BLaER1 (cell line): ENCODE results near the gene ANTXR2.
"Not testable (repeated sequence)": the region's sequence is repeated elsewhere in the genome, so short reads cannot be mapped to it uniquely, and the experiment has no call there.

Source experiments
- H3K27ac ChIP-seq: shearing (Covaris generic); formaldehyde crosslinking; 2 replicates; pipeline ENCODE4 v1.8.1; 2022
- H3K27me3 ChIP-seq: shearing (Covaris generic); formaldehyde crosslinking; 2 replicates; pipeline ENCODE4 v1.8.1; 2022
- H3K36me3 ChIP-seq: shearing (Covaris generic); formaldehyde crosslinking; 2 replicates; pipeline ENCODE4 v1.8.1; 2022
- H3K4me1 ChIP-seq: shearing (Covaris generic); formaldehyde crosslinking; 2 replicates; pipeline ENCODE4 v1.8.1; 2022
- H3K4me2 ChIP-seq: shearing (Covaris generic); formaldehyde crosslinking; 2 replicates; pipeline ENCODE4 v1.8.1; 2022
- H3K4me3 ChIP-seq: shearing (Covaris generic); formaldehyde crosslinking; 2 replicates; pipeline ENCODE4 v1.8.1; 2022
- H3K9ac ChIP-seq: shearing (Covaris generic); formaldehyde crosslinking; 2 replicates; pipeline ENCODE4 v1.8.1; 2022
- H3K9me3 ChIP-seq: shearing (Covaris generic); formaldehyde crosslinking; 2 replicates; pipeline ENCODE4 v1.8.1; 2022
- H4K20me1 ChIP-seq: shearing (Covaris generic); formaldehyde crosslinking; 2 replicates; pipeline ENCODE4 v1.8.1; 2022
- Cebpa-rat ChIP-seq: shearing (Covaris generic); IDR thresholded peaks from 2 replicates; pipeline ENCODE4 v1.8.1; 2022

The ANTXR2 gene

GRCh38 chr4:79905212-79905611, 167.8 kb downstream of the ANTXR2 start:
- no peaks in the 10 kb centered on the region for H4K20me1 ChIP-seq
- H3K9me3 ChIP-seq = no peaks in the 10 kb centered on the region
- H3K4me2 ChIP-seq = peak overlapping the region; percentile 74
- no peak overlapping the region for H3K4me3 ChIP-seq
- no peak overlapping the region for H3K9ac ChIP-seq
- H3K27me3 ChIP-seq = no peaks in the 10 kb centered on the region
- TF ChIP-seq Cebpa-rat = no peak
- peaks cover 26% of the 10 kb centered on the region for H3K4me1 ChIP-seq
- no peaks in the 10 kb centered on the region for H3K36me3 ChIP-seq
- no peak overlapping the region for H3K27ac ChIP-seq

GRCh38 chr4:79904331-79904730, 168.7 kb downstream of the ANTXR2 start:
- Histone ChIP-seq H4K20me1 (no peaks in the 10 kb centered on the region), H3K9me3 (no peaks in the 10 kb centered on the region), H3K27ac (no peak overlapping the region), H3K27me3 (no peaks in the 10 kb centered on the region), H3K9ac (no peak overlapping the region), H3K4me1 (peaks cover 26% of the 10 kb centered on the region), H3K4me3 (no peak overlapping the region), H3K4me2 (no peak overlapping the region), H3K36me3 (no peaks in the 10 kb centered on the region)
- no peak for TF ChIP-seq Cebpa-rat

GRCh38 chr4:79900182-79900581, 172.8 kb downstream of the ANTXR2 start:
- no peaks in the 10 kb centered on the region for H3K36me3 ChIP-seq
- H3K27ac ChIP-seq = no peak overlapping the region
- no peak for TF ChIP-seq Cebpa-rat
- no peak overlapping the region for H3K4me2 ChIP-seq
- no peaks in the 10 kb centered on the region for H3K27me3 ChIP-seq
- H3K9ac ChIP-seq = no peak overlapping the region
- H3K4me3 ChIP-seq = no peak overlapping the region
- no peaks in the 10 kb centered on the region for H3K9me3 ChIP-seq
- H3K4me1 ChIP-seq = peaks cover 4% of the 10 kb centered on the region
- no peaks in the 10 kb centered on the region for H4K20me1 ChIP-seq

- H3K4me2 ChIP-seq = no peak overlapping the region
- H4K20me1 ChIP-seq = no peaks in the 10 kb centered on the region
- no peaks in the 10 kb centered on the region for H3K36me3 ChIP-seq
- H3K4me3 ChIP-seq = no peak overlapping the region
- H3K27ac ChIP-seq = no peak overlapping the region
- no peak overlapping the region for H3K9ac ChIP-seq
- H3K4me1 ChIP-seq = no peaks in the 10 kb centered on the region
- H3K9me3 ChIP-seq = no peaks in the 10 kb centered on the region
- H3K27me3 ChIP-seq = no peaks in the 10 kb centered on the region
- no peak for TF ChIP-seq Cebpa-rat
Observed at GRCh38 chr4:79899481-79899880, 173.5 kb downstream of the ANTXR2 start.

- no peak for TF ChIP-seq Cebpa-rat
- no peak overlapping the region for H3K4me2 ChIP-seq
- H3K4me1 ChIP-seq = no peaks in the 10 kb centered on the region
- no peaks in the 10 kb centered on the region for H3K9me3 ChIP-seq
- no peak overlapping the region for H3K27ac ChIP-seq
- H3K9ac ChIP-seq = no peak overlapping the region
- H3K27me3 ChIP-seq = no peaks in the 10 kb centered on the region
- no peaks in the 10 kb centered on the region for H3K36me3 ChIP-seq
- H4K20me1 ChIP-seq = no peaks in the 10 kb centered on the region
- H3K4me3 ChIP-seq = no peak overlapping the region
Observed at GRCh38 chr4:79898055-79898454, 175.0 kb downstream of the ANTXR2 start.

- H3K4me1 ChIP-seq = no peaks in the 10 kb centered on the region
- no peak overlapping the region for H3K4me2 ChIP-seq
- no peaks in the 10 kb centered on the region for H3K9me3 ChIP-seq
- no peak for TF ChIP-seq Cebpa-rat
- H3K4me3 ChIP-seq = no peak overlapping the region
- no peak overlapping the region for H3K27ac ChIP-seq
- H3K9ac ChIP-seq = no peak overlapping the region
- H4K20me1 ChIP-seq = no peaks in the 10 kb centered on the region
- H3K36me3 ChIP-seq = no peaks in the 10 kb centered on the region
- H3K27me3 ChIP-seq = no peaks in the 10 kb centered on the region
Observed at GRCh38 chr4:79897174-79897573, 175.9 kb downstream of the ANTXR2 start.

- Histone ChIP-seq H3K4me3 (no peak overlapping the region), H3K9ac (no peak overlapping the region), H3K27ac (no peak overlapping the region), H3K27me3 (no peaks in the 10 kb centered on the region), H3K36me3 (no peaks in the 10 kb centered on the region), H4K20me1 (no peaks in the 10 kb centered on the region), H3K4me2 (no peak overlapping the region), H3K4me1 (no peaks in the 10 kb centered on the region), H3K9me3 (no peaks in the 10 kb centered on the region)
- TF ChIP-seq Cebpa-rat = no peak
Observed at GRCh38 chr4:79893456-79893855, 179.6 kb downstream of the ANTXR2 start.

GRCh38 chr4:79889026-79889425, 184.0 kb downstream of the ANTXR2 start:
- H3K4me1 ChIP-seq, H3K4me3 ChIP-seq, H3K9me3 ChIP-seq, H3K27ac ChIP-seq, H3K9ac ChIP-seq, H3K4me2 ChIP-seq, H3K27me3 ChIP-seq, H4K20me1 ChIP-seq, H3K36me3 ChIP-seq: not testable (repeated sequence)

GRCh38 chr4:79886557-79886956, 186.5 kb downstream of the ANTXR2 start:
- H3K4me3 ChIP-seq = no peak overlapping the region
- H3K27ac ChIP-seq = no peak overlapping the region
- H3K4me1 ChIP-seq = 0 out of 2 replicates have a peak, but pooled peaks cover 4% of the 10 kb centered on the region
- no peaks in the 10 kb centered on the region for H3K27me3 ChIP-seq
- TF ChIP-seq Cebpa-rat = no peak
- H3K4me2 ChIP-seq = no peak overlapping the region; the same call in 1 of the 2 replicates
- H3K9ac ChIP-seq = no peak overlapping the region
- H3K9me3 ChIP-seq = no peaks in the 10 kb centered on the region
- no peaks in the 10 kb centered on the region for H4K20me1 ChIP-seq
- no peaks in the 10 kb centered on the region for H3K36me3 ChIP-seq

GRCh38 chr4:79886021-79886420, 187.0 kb downstream of the ANTXR2 start:
- Histone ChIP-seq H3K9ac (no peak overlapping the region), H3K4me1 (0 out of 2 replicates have a peak, but pooled peaks cover 4% of the 10 kb centered on the region)
- TF ChIP-seq Cebpa-rat = no peak

GRCh38 chr4:79883290-79883689, 189.7 kb downstream of the ANTXR2 start:
- Histone ChIP-seq H3K4me1 (0 out of 2 replicates have a peak, but pooled peaks cover 4% of the 10 kb centered on the region), H3K4me3 (no peak overlapping the region), H3K27me3 (no peaks in the 10 kb centered on the region), H3K9me3 (no peaks in the 10 kb centered on the region), H3K9ac (no peak overlapping the region), H3K36me3 (no peaks in the 10 kb centered on the region), H4K20me1 (no peaks in the 10 kb centered on the region), H3K27ac (no peak overlapping the region), H3K4me2 (no peak overlapping the region)
- no peak for TF ChIP-seq Cebpa-rat

More at GRCh38 chr4:79886021-79886420, 187.0 kb downstream of the ANTXR2 start:
- Histone ChIP-seq H3K4me2 (no peak overlapping the region; the same call in 1 of the 2 replicates), H3K36me3 (no peaks in the 10 kb centered on the region), H4K20me1 (no peaks in the 10 kb centered on the region), H3K4me3 (no peak overlapping the region), H3K27me3 (no peaks in the 10 kb centered on the region), H3K27ac (no peak overlapping the region), H3K9me3 (no peaks in the 10 kb centered on the region)
